Activated naive CD8-positive, alpha-beta T cell (primary cell): ENCODE data around the gene PANX2.

ENCODE experiments used
- H3K27ac Mint-ChIP-seq: one replicate; pipeline ENCODE4 v1.8.0; 2021; ENCODE audit warnings: mixed read lengths
- H3K27me3 Mint-ChIP-seq: one replicate; pipeline ENCODE4 v1.8.0; 2021; ENCODE audit warnings: mixed read lengths
- H3K36me3 Mint-ChIP-seq: one replicate; pipeline ENCODE4 v1.8.0; 2021; ENCODE audit warnings: mixed read lengths
- H3K4me1 Mint-ChIP-seq: one replicate; pipeline ENCODE4 v1.8.0; 2021; ENCODE audit warnings: low read depth, mixed read lengths
- H3K4me3 Mint-ChIP-seq: one replicate; pipeline ENCODE4 v1.8.0; 2021; ENCODE audit warnings: mild to moderate bottlenecking, mixed read lengths
- H3K9me3 Mint-ChIP-seq: one replicate; pipeline ENCODE4 v1.8.0; 2021; ENCODE audit warnings: low read depth, mixed read lengths

Gene PANX2

GRCh38 chr22:50174382-50175190 lies 4.1 kb downstream of the PANX2 start:
- no peaks in the 10 kb centered on the region for H3K36me3 Mint-ChIP-seq
- peaks cover 5% of the 10 kb centered on the region for H3K27me3 Mint-ChIP-seq
- H3K4me1 Mint-ChIP-seq: peaks cover 1% of the 10 kb centered on the region
- H3K9me3 Mint-ChIP-seq: no peaks in the 10 kb centered on the region
- no peak overlapping the region for H3K27ac Mint-ChIP-seq
- H3K4me3 Mint-ChIP-seq: no peak overlapping the region

GRCh38 chr22:50175191-50175461 lies 4.6 kb downstream of the PANX2 start:
- Mint-ChIP-seq H3K9me3 (no peaks in the 10 kb centered on the region), H3K4me1 (peaks cover 4% of the 10 kb centered on the region), H3K36me3 (no peaks in the 10 kb centered on the region), H3K4me3 (no peak overlapping the region), H3K27ac (no peak overlapping the region), H3K27me3 (peaks cover 8% of the 10 kb centered on the region)

GRCh38 chr22:50175921-50176849 lies 5.7 kb downstream of the PANX2 start:
- no peak overlapping the region for H3K4me3 Mint-ChIP-seq
- peaks cover 6% of the 10 kb centered on the region for H3K27me3 Mint-ChIP-seq
- H3K27ac Mint-ChIP-seq: no peak overlapping the region
- H3K4me1 Mint-ChIP-seq: peaks cover 4% of the 10 kb centered on the region
- no peaks in the 10 kb centered on the region for H3K9me3 Mint-ChIP-seq
- H3K36me3 Mint-ChIP-seq: no peaks in the 10 kb centered on the region

DNA sequence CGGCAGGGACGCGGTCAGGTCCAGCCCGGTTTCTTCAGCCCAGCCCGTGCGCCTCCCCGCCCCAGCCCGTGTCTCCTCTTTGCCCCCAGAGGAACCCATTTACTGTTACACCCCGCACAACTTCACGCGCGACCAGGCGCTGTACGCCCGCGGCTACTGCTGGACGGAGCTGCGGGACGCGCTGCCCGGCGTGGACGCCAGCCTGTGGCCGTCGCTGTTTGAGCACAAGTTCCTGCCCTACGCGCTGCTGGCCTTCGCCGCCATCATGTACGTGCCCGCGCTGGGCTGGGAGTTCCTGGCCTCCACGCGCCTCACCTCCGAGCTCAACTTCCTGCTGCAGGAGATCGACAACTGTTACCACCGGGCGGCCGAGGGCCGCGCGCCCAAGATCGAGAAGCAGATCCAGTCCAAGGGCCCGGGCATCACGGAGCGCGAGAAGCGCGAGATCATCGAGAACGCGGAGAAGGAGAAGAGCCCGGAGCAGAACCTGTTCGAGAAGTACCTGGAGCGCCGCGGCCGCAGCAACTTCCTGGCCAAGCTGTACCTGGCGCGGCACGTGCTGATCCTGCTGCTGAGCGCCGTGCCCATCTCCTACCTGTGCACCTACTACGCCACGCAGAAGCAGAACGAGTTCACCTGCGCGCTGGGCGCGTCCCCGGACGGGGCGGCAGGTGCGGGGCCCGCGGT lies 6.5 kb downstream of the PANX2 start:
- H3K9me3 Mint-ChIP-seq: no peaks in the 10 kb centered on the region
- no peak overlapping the region for H3K27ac Mint-ChIP-seq
- H3K27me3 Mint-ChIP-seq: peaks cover 6% of the 10 kb centered on the region
- peaks cover 4% of the 10 kb centered on the region for H3K4me1 Mint-ChIP-seq
- H3K4me3 Mint-ChIP-seq: no peak overlapping the region
- no peaks in the 10 kb centered on the region for H3K36me3 Mint-ChIP-seq

GRCh38 chr22:50177537-50178470 lies 7.3 kb downstream of the PANX2 start:
- H3K27ac Mint-ChIP-seq: no peak overlapping the region
- no peaks in the 10 kb centered on the region for H3K36me3 Mint-ChIP-seq
- H3K4me1 Mint-ChIP-seq: peaks cover 4% of the 10 kb centered on the region
- peaks cover 6% of the 10 kb centered on the region for H3K27me3 Mint-ChIP-seq
- no peaks in the 10 kb centered on the region for H3K9me3 Mint-ChIP-seq
- no peak overlapping the region for H3K4me3 Mint-ChIP-seq

DNA sequence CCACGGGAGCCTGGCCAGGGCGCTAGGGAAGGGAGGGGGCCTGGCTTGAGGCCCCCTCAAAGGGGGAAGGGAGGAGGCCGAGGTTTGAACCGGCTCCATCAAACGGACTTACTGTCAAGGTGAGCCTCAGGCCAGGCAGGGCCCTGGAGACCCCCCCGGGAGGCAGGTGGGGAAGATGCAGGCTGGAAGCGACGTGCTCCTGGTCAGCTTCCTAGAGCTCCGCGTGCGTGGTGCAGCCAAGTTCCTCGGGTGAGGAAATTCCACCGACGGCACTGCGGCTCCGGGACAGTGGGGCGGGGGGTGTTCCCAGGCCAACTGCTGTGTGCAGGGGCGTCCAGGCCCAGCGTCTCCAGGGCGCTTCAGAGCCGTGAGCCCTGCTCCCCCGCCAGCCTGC lies 7.9 kb downstream of the PANX2 start:
- peaks cover 4% of the 10 kb centered on the region for H3K4me1 Mint-ChIP-seq
- peaks cover 6% of the 10 kb centered on the region for H3K27me3 Mint-ChIP-seq
- H3K36me3 Mint-ChIP-seq: no peaks in the 10 kb centered on the region
- H3K9me3 Mint-ChIP-seq: no peaks in the 10 kb centered on the region
- no peak overlapping the region for H3K27ac Mint-ChIP-seq
- H3K4me3 Mint-ChIP-seq: no peak overlapping the region

DNA sequence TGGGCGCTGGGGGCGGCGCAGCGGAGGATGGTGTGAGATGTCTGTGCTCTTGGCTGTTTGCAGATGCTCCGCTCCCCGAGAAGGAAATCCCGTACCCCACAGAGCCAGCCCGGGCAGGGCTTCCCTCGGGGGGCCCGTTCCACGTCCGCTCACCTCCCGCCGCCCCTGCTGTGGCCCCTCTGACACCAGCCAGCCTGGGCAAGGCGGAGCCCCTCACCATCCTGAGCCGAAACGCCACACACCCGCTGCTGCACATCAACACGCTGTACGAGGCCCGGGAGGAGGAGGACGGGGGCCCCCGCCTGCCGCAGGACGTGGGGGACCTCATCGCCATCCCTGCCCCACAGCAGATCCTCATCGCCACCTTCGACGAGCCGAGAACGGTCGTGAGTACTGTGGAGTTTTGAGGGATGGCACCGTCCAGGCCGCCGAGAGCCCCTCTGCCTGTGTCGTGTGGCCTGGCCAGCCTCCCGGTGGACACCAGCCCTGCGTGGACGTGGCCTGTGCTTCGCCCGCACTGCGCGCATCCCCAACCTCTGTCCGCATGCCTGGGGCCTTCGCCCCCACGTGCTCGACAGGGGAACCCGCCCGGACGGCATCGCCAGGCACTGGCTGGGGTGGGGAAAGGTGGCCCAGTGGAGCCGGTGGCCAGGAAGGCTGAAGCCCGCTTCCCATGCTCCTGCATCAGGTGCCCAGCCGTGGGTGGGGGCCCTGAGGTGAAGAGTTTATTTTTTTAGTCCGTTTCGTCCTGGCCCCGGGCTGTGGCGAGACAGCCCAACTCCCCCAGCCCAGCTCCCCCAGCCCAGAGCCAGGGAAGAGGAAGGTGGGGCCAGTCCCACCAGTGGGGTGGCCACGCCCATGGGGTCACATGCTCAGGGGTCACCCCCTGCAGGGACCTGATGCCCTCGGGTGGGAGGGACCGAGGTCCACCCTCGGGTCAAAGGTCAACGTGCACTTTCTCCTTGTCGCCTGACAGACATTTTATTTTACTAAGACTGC lies 8.6 kb downstream of the PANX2 start:
- no peak overlapping the region for H3K4me3 Mint-ChIP-seq

GRCh38 chr22:50179937-50180726 lies 9.6 kb downstream of the PANX2 start:
- H3K27ac Mint-ChIP-seq: no peak overlapping the region

More for the DNA sequence above, 8.6 kb downstream of the PANX2 start:
- Mint-ChIP-seq H3K36me3 (no peaks in the 10 kb centered on the region), H3K4me1 (peaks cover 6% of the 10 kb centered on the region), H3K9me3 (no peaks in the 10 kb centered on the region), H3K27ac (no peak overlapping the region), H3K27me3 (peaks cover 6% of the 10 kb centered on the region)

GRCh38 chr22:50180727-50181521 lies 10.4 kb downstream of the PANX2 start:
- Mint-ChIP-seq H3K9me3 (no peaks in the 10 kb centered on the region), H3K4me1 (peaks cover 9% of the 10 kb centered on the region), H3K36me3 (no peaks in the 10 kb centered on the region), H3K27ac (no peak overlapping the region), H3K4me3 (no peak overlapping the region), H3K27me3 (peaks cover 6% of the 10 kb centered on the region)

More at GRCh38 chr22:50179937-50180726, 9.6 kb downstream of the PANX2 start:
- H3K27me3 Mint-ChIP-seq: peaks cover 6% of the 10 kb centered on the region
- no peaks in the 10 kb centered on the region for H3K36me3 Mint-ChIP-seq
- no peak overlapping the region for H3K4me3 Mint-ChIP-seq
- no peaks in the 10 kb centered on the region for H3K9me3 Mint-ChIP-seq
- H3K4me1 Mint-ChIP-seq: peaks cover 6% of the 10 kb centered on the region

DNA sequence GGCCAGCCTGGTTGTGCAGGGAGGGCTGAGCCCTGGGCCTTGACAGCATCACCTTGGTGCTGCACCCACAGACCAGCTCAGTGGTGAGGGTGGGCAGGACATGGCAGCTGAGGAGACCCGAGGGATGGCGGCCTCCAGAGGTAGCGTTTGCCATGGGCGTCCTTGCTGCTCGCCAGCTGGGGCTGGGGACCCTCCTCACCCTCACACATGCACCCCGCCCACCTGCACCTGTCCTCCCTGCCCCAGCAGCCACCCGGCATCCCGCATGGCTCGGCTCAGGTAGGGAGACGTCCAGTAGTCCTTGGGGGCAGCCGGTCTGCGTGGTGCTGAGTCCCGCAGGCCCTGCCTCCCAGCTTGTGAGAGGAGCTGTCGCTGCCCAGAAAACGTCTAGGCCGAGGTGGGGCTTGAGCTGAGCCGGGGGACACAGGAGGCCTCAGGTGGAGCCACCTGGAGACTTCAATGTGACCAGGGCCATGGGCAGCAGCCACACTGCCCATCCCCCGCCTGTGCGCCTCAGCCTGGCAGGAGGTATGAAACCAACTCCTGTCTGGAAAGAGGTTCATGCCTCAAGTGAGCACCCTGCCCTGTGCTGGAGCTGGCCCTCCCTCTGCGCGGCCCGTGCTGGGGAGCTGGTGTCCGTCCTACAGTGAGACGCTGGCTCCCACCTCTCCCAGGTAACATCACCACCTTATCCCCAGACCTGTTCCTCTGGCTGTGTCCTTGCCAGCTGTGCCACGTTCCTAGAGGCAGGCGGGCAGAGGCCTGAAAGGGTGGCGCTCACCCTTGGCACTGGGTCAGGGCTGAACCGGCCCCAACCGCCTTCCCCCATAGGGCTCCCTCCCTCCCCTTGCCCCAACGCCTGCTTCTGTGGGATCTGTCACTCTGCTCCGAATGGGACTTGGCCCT lies 11.9 kb downstream of the PANX2 start:
- peaks cover 2% of the 10 kb centered on the region for H3K36me3 Mint-ChIP-seq
- H3K27ac Mint-ChIP-seq: no peak overlapping the region
- H3K9me3 Mint-ChIP-seq: no peaks in the 10 kb centered on the region
- H3K4me1 Mint-ChIP-seq: peaks cover 15% of the 10 kb centered on the region
- H3K27me3 Mint-ChIP-seq: peaks cover 4% of the 10 kb centered on the region
- no peak overlapping the region for H3K4me3 Mint-ChIP-seq

DNA sequence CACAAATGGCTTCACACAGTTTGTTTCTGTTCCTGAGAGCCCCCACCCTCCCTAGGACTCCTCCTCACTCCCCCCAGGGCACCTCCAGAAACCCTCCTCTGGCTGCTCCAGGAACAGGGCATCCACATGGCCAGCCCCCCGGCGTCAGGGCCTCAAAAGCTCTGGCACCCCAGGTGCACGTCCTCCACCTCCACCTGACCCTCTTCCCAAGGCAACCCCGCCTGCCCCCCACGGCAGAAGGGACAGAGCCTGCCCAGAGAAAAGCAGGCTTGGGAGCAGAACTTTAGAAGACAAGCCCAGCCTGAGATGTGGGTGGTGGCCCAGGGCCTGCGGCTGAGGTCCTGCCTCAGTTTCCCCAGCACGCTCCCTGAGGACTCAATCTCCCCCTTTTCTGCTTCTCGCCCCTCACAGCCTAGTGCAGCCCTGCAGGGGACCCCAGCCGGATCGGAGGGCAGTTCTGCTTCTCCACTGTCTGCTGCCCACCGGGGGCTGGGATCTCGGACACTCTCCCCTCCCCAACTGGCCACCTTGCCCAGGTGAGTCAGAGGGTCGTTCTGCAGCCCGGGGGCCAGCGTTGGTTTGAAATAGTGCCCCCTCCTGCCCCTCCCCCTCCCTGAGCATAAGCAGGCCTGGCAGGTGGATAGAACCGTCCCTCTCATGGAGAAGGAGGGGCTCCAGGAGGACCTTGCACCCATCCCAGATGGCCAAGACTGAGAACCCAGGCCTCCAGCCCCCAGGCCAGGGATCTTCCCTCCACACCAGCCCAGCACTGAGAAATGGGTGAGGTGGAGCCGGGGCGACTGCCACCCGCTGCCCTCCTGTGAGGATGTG lies 12.8 kb downstream of the PANX2 start:
- no peaks in the 10 kb centered on the region for H3K9me3 Mint-ChIP-seq
- peak overlapping the region; percentile 59 for H3K4me3 Mint-ChIP-seq
- no peak overlapping the region for H3K27ac Mint-ChIP-seq
- peaks cover 2% of the 10 kb centered on the region for H3K36me3 Mint-ChIP-seq
- H3K4me1 Mint-ChIP-seq: peaks cover 18% of the 10 kb centered on the region
- peaks cover 3% of the 10 kb centered on the region for H3K27me3 Mint-ChIP-seq
